ENCODE measurements around the gene CINP. TPM values are rescaled to one million over a fixed set of nuclear protein-coding genes. Genes with fewer than 3 reads are reported as not detected.

The CINP gene
- total RNA-seq, 4 donors from 2014 or later, result 5.8 to 29.9 (median 24.8) TPM

GRCh38 chr14:102316743-102317563, 45.7 kb downstream of the CINP start:
- peak overlapping the region; percentile 39 to 58 (median 52) for H3K4me3 ChIP-seq
- peak overlapping the region; percentile 71 to 93 (median 81) for H3K27ac ChIP-seq
- H3K4me1 ChIP-seq, result peaks cover 0 to 32% (median 9%) of the 10 kb centered on the region in 4 donors
- no peaks in the 10 kb centered on the region for H3K36me3 ChIP-seq
- TF ChIP-seq, protein P1, sequence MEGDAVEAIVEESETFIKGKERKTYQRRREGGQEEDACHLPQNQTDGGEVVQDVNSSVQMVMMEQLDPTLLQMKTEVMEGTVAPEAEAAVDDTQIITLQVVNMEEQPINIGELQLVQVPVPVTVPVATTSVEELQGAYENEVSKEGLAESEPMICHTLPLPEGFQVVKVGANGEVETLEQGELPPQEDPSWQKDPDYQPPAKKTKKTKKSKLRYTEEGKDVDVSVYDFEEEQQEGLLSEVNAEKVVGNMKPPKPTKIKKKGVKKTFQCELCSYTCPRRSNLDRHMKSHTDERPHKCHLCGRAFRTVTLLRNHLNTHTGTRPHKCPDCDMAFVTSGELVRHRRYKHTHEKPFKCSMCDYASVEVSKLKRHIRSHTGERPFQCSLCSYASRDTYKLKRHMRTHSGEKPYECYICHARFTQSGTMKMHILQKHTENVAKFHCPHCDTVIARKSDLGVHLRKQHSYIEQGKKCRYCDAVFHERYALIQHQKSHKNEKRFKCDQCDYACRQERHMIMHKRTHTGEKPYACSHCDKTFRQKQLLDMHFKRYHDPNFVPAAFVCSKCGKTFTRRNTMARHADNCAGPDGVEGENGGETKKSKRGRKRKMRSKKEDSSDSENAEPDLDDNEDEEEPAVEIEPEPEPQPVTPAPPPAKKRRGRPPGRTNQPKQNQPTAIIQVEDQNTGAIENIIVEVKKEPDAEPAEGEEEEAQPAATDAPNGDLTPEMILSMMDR (IDR thresholded peaks at IDR 0.05), result peak; percentile 81 to 98 (median 92)
- no peak for TF ChIP-seq POLR2A (IDR thresholded peaks at IDR 0.05)
- peak; percentile 95 to 98 (median 97) for DNase-seq
- no peaks in the 10 kb centered on the region for H3K9me3 ChIP-seq
- no peaks in the 10 kb centered on the region for H3K27me3 ChIP-seq

DNA sequence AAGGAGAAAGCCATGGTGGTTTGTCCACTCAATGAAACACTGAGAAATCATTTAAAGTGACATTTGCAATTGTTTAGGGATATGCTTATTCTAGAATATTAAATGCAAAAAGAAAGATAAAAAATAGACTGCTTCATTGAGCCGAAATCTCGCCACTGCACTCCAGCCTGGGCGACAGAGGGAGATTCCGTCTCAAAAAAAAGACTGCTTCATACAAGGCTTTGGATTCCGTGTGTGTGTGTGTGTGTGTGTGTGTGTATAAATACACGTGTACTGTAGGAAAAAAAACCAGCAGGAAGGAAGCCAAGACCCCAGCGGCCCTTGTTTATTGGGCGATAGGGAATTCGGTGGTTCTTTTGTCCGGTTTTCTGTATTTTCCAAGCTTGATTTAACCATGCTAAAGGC, 46.4 kb downstream of the CINP start:
- Histone ChIP-seq H3K4me1 (peaks cover 0 to 29% (median 9%) of the 10 kb centered on the region in 4 donors), H3K36me3 (no peaks in the 10 kb centered on the region), H3K27me3 (no peaks in the 10 kb centered on the region), H3K9me3 (no peaks in the 10 kb centered on the region), H3K27ac (peak overlapping the region; percentile 55 to 93 (median 72)), H3K4me3 (peak overlapping the region; percentile 39 to 58 (median 52))
- peak in 1 of 3 donors; percentile 55 for DNase-seq
- TF ChIP-seq POLR2A (IDR thresholded peaks at IDR 0.05), result no peak
- TF ChIP-seq, protein P1 (IDR thresholded peaks at IDR 0.05), result no peak

DNA sequence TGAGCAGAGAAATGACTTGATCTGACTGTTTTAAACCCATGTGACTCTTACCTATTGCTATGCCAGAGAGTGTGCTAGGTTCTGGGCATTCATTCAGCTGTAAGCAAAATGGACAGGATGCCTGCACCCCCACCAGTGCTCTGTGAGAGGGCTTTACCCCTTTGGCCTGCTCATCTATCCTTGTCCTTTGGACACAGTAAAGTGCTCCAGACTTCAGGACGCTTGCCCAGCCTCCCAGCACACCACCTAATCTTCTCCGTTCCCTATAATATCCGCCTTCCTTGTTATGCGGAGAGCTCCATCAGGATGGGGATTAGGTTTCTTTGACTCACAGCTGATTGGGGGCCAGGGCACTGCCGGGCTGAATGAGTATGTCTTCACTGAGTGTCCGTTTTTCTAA, 47.6 kb downstream of the CINP start:
- H3K27me3 ChIP-seq, result no peaks in the 10 kb centered on the region
- H3K36me3 ChIP-seq, result no peaks in the 10 kb centered on the region
- TF ChIP-seq, protein P1 (IDR thresholded peaks at IDR 0.05), result no peak
- no peak for TF ChIP-seq POLR2A (IDR thresholded peaks at IDR 0.05)
- H3K27ac ChIP-seq, result no peak overlapping the region
- H3K4me1 ChIP-seq, result peaks cover 0 to 20% (median 4%) of the 10 kb centered on the region in 4 donors
- no peak overlapping the region for H3K4me3 ChIP-seq
- DNase-seq, result no peak
- H3K9me3 ChIP-seq, result no peaks in the 10 kb centered on the region

DNA sequence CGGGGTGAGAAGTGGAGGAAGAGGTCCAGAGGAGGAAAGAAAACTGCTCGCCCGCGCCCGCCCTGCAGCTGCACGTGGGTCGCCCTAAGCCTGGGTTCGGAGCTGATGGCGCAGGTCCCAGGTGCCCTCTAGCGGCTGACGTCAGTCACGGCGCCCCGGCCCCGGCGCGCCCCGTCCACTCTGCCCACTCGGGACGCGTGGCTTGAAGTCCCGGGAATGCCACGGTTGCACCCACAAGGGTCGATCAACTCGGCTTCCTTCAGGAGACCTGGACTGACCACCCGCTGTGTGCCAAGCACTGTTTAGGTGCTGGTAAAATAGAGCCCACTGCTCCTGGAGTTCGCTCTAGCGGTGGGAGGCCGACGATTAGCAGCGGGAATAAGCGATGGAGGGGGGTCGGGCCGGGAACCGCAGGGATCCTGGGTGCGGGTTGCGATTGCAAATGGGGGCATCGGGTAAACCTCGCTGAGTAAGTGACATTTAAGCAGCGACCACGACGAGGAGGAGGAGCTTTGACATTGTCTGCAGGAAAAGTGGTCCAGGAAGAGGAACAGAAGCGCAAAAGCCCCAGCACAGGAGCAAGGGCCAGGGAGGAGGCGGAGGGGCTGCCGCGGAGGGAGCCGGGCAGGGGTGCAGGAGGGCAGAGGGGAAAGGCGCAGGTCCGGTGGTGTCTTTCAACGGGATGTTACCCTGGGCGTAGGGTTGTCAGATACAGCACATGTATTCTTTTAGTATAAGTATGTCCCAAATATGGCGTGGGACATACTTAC, 48.3 kb downstream of the CINP start:
- Histone ChIP-seq H3K27me3 (no peaks in the 10 kb centered on the region), H3K9me3 (no peaks in the 10 kb centered on the region), H3K4me3 (peak overlapping the region; percentile 29 to 56 (median 48)), H3K27ac (peak overlapping the region in 1 of 4 donors; percentile 47), H3K36me3 (no peaks in the 10 kb centered on the region), H3K4me1 (peaks cover 0 to 20% (median 3%) of the 10 kb centered on the region in 4 donors)
- TF ChIP-seq, protein P1 (IDR thresholded peaks at IDR 0.05), result peak; percentile 83 to 97 (median 94)
- no peak for TF ChIP-seq POLR2A (IDR thresholded peaks at IDR 0.05)
- DNase-seq, result peak; percentile 83 to 93 (median 90)

GRCh38 chr14:102304611-102305506, 57.8 kb downstream of the CINP start, which contains the start of gene MOK:
MOK (minus strand) TSS chr14:102305164; CDS start chr14:102304968, 196 bp downstream.
- H3K27me3 ChIP-seq, result no peaks in the 10 kb centered on the region
- no peaks in the 10 kb centered on the region for H3K9me3 ChIP-seq
- H3K36me3 ChIP-seq, result no peaks in the 10 kb centered on the region
- no peak for TF ChIP-seq POLR2A (IDR thresholded peaks at IDR 0.05)
- TF ChIP-seq, protein P1 (IDR thresholded peaks at IDR 0.05), result no peak
- peak within 1 kb of the TSS in 3 of 4 donors; percentile 30 to 67 (median 57) for H3K27ac ChIP-seq
- H3K4me3 ChIP-seq, result peak within 1 kb of the TSS; percentile 51 to 93 (median 80)
- peaks cover 0 to 9% (median 0%) of the 10 kb centered on the region in 4 donors for H3K4me1 ChIP-seq
- DNase-seq, result peak; percentile 88 to 98 (median 98)
